ENCODE measurements around the gene CYP2J2.
"Not testable (repeated sequence)": the region's sequence is repeated elsewhere in the genome, so short reads cannot be mapped to it uniquely, and the experiment has no call there.

The CYP2J2 gene

DNA sequence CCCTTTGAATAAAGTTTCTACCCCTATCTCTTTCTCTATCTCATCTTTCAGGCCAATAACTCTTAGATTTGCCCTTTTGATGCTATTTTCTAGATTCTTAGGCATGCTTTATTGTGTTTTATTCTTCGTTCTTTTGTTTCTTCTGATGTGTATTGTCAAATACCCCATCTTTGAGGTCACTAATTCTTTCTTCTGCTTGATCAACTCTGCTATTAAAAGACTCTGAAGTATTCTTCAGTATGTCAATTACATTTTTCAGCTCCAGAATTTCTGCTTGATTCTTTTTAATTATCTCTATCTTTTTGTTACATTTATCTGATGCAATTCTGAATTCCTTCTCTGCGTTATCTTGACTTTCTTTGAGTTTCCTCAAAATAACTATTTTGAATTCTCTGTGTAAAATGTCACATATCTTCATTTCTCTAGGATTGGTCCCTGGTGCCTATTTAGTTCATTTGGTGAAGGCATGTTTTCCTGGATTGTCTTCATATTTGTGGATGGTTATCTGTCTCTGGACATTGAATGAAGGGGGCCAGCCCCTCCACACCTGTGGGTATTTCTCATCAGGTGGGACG, 11.2 kb upstream of the CYP2J2 start:
- no peak for TF ChIP-seq ZFX (IDR thresholded peaks at IDR 0.05; ENCODE audit: borderline replicate concordance)
- TF ChIP-seq, protein P1, sequence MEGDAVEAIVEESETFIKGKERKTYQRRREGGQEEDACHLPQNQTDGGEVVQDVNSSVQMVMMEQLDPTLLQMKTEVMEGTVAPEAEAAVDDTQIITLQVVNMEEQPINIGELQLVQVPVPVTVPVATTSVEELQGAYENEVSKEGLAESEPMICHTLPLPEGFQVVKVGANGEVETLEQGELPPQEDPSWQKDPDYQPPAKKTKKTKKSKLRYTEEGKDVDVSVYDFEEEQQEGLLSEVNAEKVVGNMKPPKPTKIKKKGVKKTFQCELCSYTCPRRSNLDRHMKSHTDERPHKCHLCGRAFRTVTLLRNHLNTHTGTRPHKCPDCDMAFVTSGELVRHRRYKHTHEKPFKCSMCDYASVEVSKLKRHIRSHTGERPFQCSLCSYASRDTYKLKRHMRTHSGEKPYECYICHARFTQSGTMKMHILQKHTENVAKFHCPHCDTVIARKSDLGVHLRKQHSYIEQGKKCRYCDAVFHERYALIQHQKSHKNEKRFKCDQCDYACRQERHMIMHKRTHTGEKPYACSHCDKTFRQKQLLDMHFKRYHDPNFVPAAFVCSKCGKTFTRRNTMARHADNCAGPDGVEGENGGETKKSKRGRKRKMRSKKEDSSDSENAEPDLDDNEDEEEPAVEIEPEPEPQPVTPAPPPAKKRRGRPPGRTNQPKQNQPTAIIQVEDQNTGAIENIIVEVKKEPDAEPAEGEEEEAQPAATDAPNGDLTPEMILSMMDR (IDR thresholded peaks at IDR 0.05), result no peak
- H3K27ac ChIP-seq, result no peak overlapping the region

DNA sequence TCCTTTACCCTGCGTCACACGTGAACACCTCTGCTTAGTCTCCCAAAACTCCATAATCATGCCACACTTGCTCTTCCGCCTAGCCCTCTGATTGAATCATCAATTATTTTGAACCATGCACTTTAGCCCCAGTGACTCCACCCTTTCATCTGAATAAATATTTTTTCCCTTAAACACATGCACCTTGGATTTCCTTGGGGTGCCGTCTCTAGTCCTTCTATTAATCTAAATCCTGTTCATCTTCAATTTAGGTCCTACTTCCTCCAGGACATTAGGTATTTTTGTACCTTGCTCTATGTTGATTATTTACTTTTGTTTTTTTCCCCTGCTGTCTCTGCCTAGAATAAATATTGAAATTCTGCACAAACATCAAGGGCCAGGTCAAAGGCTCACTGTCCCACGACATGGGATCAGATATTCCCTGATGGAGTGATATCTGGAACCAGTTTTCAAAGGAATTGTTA, 9.8 kb upstream of the CYP2J2 start:
- TF ChIP-seq, protein P1 (IDR thresholded peaks at IDR 0.05), result no peak
- TF ChIP-seq ZFX (IDR thresholded peaks at IDR 0.05; ENCODE audit: borderline replicate concordance), result no peak

DNA sequence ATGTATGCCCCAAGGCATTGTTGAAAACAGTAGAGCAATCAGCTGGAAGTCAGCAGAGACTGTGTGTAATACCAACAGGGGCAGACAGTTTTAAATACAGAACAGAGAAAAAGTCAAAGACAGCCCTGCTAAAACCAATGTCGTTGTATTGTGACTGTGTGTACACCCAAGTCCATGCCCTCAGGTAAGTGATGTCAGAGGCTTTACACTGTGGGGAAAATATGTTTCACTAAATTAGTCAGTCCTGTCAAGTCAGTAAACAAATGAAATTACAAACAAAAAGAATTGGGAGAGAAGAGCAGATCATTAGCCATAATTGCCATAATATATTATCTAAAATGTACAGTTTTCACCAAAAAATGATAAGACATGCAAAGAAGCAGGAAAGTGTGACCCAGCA, 2.4 kb upstream of the CYP2J2 start:
- TF ChIP-seq, protein P1 (IDR thresholded peaks at IDR 0.05), result no peak
- TF ChIP-seq ZFX (IDR thresholded peaks at IDR 0.05; ENCODE audit: borderline replicate concordance), result no peak
- no peak overlapping the region for H3K27ac ChIP-seq

More for the DNA sequence above, 9.8 kb upstream of the CYP2J2 start:
- no peak overlapping the region for H3K27ac ChIP-seq

DNA sequence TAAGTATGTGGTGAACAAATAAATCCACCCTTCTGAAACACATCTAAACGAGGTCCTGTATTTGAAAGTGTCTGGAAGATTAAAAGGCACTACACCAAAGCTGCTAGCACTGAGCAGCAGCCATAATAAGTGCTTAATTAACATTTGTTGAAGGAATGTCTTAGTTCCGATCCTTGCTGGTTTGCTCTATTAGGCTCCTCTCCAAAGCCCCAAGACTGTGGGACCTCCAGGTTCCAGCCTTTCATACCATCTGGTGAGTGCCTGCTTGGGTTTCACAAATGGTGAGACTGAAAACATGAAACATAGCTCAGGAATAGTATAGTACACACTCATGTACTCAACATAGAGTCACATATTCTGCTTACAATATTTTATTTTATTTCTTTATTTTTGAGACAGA, 640 bp upstream of the CYP2J2 start:
- no peak for TF ChIP-seq ZFX (IDR thresholded peaks at IDR 0.05; ENCODE audit: borderline replicate concordance)
- TF ChIP-seq, protein P1 (IDR thresholded peaks at IDR 0.05), result no peak

DNA sequence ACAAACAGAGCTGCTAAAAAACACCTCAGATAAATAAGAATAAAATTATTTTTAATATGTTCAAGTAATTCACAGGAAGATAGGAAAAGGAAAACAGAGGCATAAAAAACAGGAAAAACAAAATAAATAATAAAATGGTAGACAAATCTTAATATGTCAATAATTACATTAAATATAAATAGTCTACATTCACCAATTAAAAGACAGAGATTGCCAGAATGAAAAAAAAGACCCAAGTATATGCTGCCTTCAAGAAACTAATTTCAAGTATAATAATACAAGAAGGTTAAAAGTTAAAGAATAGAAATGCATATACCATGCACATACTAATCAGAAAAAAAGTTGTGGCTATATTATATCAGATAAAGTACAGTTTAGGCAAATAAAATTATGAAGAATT, 1.9 kb downstream of the CYP2J2 start:
- no peak overlapping the region for H3K27ac ChIP-seq

More for the DNA sequence above, 640 bp upstream of the CYP2J2 start:
- no peak overlapping the region for H3K27ac ChIP-seq

DNA sequence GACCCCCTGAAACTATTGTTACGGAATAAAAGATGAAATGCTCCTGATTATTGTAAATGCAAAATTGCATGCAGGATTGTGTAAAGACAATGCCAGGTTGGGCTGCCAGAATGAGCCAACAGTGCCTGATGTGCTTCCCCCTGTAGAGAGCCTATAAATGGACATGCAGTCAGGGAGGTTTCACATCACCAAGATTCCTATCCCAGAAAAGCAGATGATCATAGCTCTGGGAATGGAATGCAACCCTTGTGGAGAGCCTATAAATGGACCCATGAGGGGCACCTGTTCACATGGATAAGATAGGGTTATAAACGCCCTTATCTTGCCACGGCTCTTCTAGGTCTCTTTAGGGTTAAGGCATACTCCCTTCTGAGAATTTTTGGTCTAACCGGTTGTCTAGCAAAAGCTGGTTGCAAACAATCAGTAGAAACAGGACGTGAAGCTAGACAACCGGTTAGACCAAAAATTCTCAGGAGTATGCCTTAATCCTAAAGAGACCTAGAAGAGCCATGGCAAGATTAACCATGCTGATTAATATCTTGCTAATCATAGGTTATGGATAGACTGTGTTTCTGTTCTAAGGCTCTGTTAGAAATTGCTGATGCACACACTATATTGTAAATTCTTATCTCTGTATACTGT, 5.2 kb downstream of the CYP2J2 start:
- H3K27ac ChIP-seq, result not testable (repeated sequence)

More for the DNA sequence above, 1.9 kb downstream of the CYP2J2 start:
- TF ChIP-seq ZFX (IDR thresholded peaks at IDR 0.05; ENCODE audit: borderline replicate concordance), result no peak
- TF ChIP-seq, protein P1 (IDR thresholded peaks at IDR 0.05), result no peak

DNA sequence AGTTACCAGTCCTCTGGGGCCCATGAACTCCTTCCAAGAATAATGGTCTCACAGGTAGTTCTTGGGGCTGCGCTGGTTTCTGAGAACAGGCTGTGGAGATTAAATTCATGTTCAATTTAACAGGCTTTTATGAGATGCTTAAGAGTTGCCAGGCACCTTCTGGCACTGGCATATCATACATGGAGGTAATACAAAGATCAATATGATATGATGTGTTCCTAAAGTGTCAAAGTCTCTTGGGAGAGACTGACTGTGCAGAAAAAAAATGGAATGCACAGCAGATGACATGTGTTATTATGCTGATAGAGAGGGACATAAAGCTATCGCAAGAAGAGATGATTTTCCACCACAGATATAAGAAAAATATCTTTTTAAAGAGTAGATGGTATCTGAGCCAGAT, 6.8 kb downstream of the CYP2J2 start:
- TF ChIP-seq ZFX (IDR thresholded peaks at IDR 0.05; ENCODE audit: borderline replicate concordance), result no peak
- no peak overlapping the region for H3K27ac ChIP-seq

DNA sequence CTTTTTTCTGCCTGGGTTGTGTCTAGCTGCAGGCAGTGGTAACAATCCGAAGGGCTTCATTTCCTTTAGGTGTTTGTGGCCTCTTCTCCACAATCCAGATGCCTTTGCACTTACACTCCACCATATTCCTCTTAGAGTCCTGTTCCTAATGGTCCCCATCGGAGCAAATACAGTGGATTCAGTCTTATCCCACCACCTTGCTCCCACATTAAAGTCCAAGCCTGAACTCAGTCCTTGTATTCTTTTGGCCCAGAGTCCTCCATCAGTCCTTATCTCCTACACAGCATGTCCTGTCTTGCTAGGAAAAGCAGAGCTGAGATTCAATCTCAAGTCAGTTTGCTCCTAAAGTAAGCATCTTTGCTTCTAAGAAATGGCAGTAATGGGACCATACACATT, 8.8 kb downstream of the CYP2J2 start:
- TF ChIP-seq ZFX (IDR thresholded peaks at IDR 0.05; ENCODE audit: borderline replicate concordance), result no peak
- TF ChIP-seq, protein P1 (IDR thresholded peaks at IDR 0.05), result no peak
- H3K27ac ChIP-seq, result no peak overlapping the region
